Naive thymus-derived CD8-positive, alpha-beta T cell (primary cell): ENCODE results near the gene ASAP2. TPM values are rescaled to one million over a fixed set of nuclear protein-coding genes. Genes with fewer than 3 reads are reported as not detected.
A peak's percentile ranks its signal among the peaks of the same experiment; 100 is the strongest.

Experiments
- ATAC-seq, 2 donors: fragments of 150-1000 bp; cut with Tn5 transposase in 1 of 2; sonication (Bioruptor Pico), chemical (Tn5 transposase) in 1 of 2; 1 replicate in 1 of 2; 2 replicates in 1 of 2; pipeline ENCODE4 v1.10.0; 2021; ENCODE audit warnings: mild to moderate bottlenecking in 2 of 2, moderate library complexity in 2 of 2
- POLR2A ChIA-PET: fragments of 350-600 bp; sonication (Branson Sonifier 250); formaldehyde crosslinking; loops from one replicate; lab custom pipeline; 2021; ENCODE audit warnings: antibody characterized with exemption; lab: Charles Lee
- DNase-seq, 10 donors: peaks; one replicate each; pipeline versions ENCODE4 v3.0.0 to v3.0.0-alpha.2; 2020 to 2022
- H3K27ac Mint-ChIP-seq, 10 donors: one replicate each; pipeline ENCODE4 v1.8.0; 2020 to 2022; ENCODE audit warnings: mild to moderate bottlenecking in 10 of 10, mixed read lengths in 10 of 10, moderate library complexity in 4 of 10, inconsistent platforms in 1 of 10
- H3K27me3 Mint-ChIP-seq, 5 donors: one replicate each; pipeline ENCODE4 v1.8.0; 2021 to 2022; ENCODE audit warnings: mixed read lengths in 5 of 5
- H3K36me3 Mint-ChIP-seq, 3 donors: one replicate each; pipeline ENCODE4 v1.8.0; 2020 to 2022; ENCODE audit warnings: mixed read lengths in 3 of 3, mild to moderate bottlenecking in 2 of 3, inconsistent platforms in 1 of 3
- H3K4me1 Mint-ChIP-seq, 4 donors: one replicate each; pipeline ENCODE4 v1.8.0; 2021 to 2022; ENCODE audit warnings: mixed read lengths in 4 of 4
- H3K4me3 Mint-ChIP-seq, 10 donors: one replicate each; pipeline ENCODE4 v1.8.0; 2020 to 2022; ENCODE audit warnings: mild to moderate bottlenecking in 10 of 10, mixed read lengths in 10 of 10, moderate library complexity in 6 of 10, inconsistent platforms in 1 of 10
- H3K9me3 Mint-ChIP-seq, 9 donors: one replicate each; pipeline ENCODE4 v1.8.0; 2020 to 2022; ENCODE audit warnings: mixed read lengths in 9 of 9, mild to moderate bottlenecking in 3 of 9, inconsistent platforms in 1 of 9, moderate library complexity in 1 of 9
- polyA plus RNA-seq, 3 donors: library from polyadenylated mRNA; unstranded; fragments of 300-500 nt; fragmentation: Illumina TruSeq; gene quantifications; one replicate each; pipeline ENCODE4 v1.2.3, GENCODE V29; 2021
- total RNA-seq, 8 experiments: library from RNA in 2 of 8; stranded (reverse) in 2 of 8; gene quantifications; one replicate each; pipeline ENCODE4 v1.2.3 and lab custom pipeline; 2021 to 2026

The ASAP2 gene
- total and polyA plus RNA-seq, 5 experiments from 2014 or later = not detected

- H3K9me3 Mint-ChIP-seq = no peaks in the 10 kb centered on the region
- DNase-seq (no peak), ATAC-seq (no peak)
- H3K27me3 Mint-ChIP-seq = peaks cover 7 to 50% (median 10%) of the 10 kb centered on the region in 5 donors
- POLR2A ChIA-PET = no interaction called here
- H3K4me3 Mint-ChIP-seq = no peak overlapping the region
- H3K36me3 Mint-ChIP-seq = no peaks in the 10 kb centered on the region
- no peak overlapping the region for H3K27ac Mint-ChIP-seq
- H3K4me1 Mint-ChIP-seq = peaks cover 0 to 5% (median 0%) of the 10 kb centered on the region in 4 donors
Measured at GRCh38 chr2:9169349-9170107, 37.1 kb upstream of the ASAP2 start.

DNA sequence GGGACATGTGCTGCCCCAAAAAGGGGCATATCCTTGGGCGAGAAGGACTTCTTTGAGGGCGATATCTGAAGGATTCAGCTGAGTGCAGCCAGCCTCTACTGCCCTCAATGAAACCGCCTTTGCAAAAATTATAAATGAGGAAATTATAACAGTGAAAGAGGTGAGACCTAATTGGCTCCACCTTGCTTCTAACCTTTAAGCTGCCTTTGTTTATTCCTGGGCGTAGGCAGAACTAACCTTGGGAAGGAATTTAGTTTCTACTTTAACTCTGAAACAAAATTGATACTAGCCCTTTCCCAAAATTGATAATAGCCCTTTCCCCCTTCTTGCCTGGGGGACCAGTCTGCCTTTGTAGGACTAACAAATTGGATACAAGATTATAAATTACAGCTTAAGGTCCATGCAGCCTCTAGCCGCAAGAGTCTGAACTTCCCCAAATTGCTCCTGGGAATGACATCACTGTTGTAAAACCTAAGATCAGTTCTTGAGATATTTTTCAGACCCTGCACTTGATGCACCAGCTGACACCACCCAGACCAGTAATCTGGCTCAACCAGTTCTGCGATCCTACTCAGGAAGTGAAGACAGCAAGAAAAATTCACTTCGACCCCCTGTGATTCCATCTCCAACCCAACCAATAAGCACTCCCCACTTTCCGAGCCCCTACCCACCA, 36.0 kb upstream of the ASAP2 start:
- peaks cover 0 to 5% (median 0%) of the 10 kb centered on the region in 4 donors for H3K4me1 Mint-ChIP-seq
- H3K27ac Mint-ChIP-seq = peak overlapping the region in 1 of 10 donors; percentile 34
- ATAC-seq (no peak), DNase-seq (no peak)
- H3K27me3 Mint-ChIP-seq = peaks cover 7 to 55% (median 10%) of the 10 kb centered on the region in 5 donors
- H3K36me3 Mint-ChIP-seq = no peaks in the 10 kb centered on the region
- POLR2A ChIA-PET = no interaction called here
- no peaks in the 10 kb centered on the region for H3K9me3 Mint-ChIP-seq
- H3K4me3 Mint-ChIP-seq = no peak overlapping the region

GRCh38 chr2:9174771-9175437, 31.7 kb upstream of the ASAP2 start:
- Mint-ChIP-seq H3K27me3 (peaks cover 3 to 41% (median 5%) of the 10 kb centered on the region in 5 donors), H3K4me3 (no peak overlapping the region)

DNA sequence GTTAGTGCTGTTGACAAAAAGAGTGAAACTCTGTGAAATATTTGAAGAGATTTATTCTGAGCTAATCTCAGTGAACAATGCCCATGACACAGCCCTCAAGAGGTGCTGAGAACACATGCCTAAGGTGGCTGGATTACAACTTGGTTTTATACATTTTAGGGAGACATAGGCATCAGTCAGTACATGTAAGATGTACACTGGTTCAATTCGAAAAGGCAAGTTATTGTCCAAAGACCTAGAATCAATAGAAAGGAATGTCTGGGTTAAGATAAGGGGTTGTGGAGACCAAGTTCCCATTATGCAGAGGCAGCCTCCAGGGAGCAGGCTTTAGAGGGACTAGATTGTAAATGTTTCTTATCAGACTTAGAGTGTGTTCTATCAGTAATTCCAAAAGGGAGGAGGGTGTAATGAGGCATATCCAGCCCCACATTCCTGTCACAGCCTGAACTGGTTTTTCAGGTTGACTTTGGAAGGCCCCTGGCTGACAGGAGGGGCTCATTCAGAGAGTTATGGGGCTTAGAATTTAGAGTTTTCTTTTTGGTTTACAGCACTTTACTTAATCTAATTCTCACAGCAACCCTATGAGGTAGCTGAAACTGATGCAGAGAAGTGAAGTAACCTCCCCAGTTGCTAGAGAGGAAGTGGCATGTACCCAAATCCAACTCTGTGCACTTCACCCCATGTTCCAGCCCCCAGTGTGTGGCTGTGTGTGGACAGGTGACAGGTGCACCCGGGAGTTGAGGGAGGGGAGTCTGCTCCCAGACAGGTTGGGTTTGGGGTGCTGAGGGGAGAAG, 28.3 kb upstream of the ASAP2 start:
- Mint-ChIP-seq H3K36me3 (peaks cover 0 to 4% (median 3%) of the 10 kb centered on the region in 3 donors), H3K4me1 (peaks cover 0 to 1% (median 0%) of the 10 kb centered on the region in 4 donors), H3K9me3 (peaks cover 0 to 18% (median 2%) of the 10 kb centered on the region in 9 donors), H3K4me3 (no peak overlapping the region), H3K27me3 (peaks cover 6 to 36% (median 13%) of the 10 kb centered on the region in 5 donors), H3K27ac (no peak overlapping the region)
- ATAC-seq (no peak), DNase-seq (no peak)
- POLR2A ChIA-PET = interaction anchor here (0.8 kb wide), 1 partner anchor 1590 kb away, joined by 7 read pairs; no protein-coding TSS in a partner anchor

More at GRCh38 chr2:9174771-9175437, 31.7 kb upstream of the ASAP2 start:
- Mint-ChIP-seq H3K36me3 (no peaks in the 10 kb centered on the region), H3K9me3 (peaks cover 0 to 3% (median 0%) of the 10 kb centered on the region in 9 donors), H3K27ac (no peak overlapping the region), H3K4me1 (no peaks in the 10 kb centered on the region)
- no peak for ATAC-seq
- POLR2A ChIA-PET = no interaction called here
- no peak for DNase-seq

GRCh38 chr2:9178904-9179571, 27.6 kb upstream of the ASAP2 start:
- H3K9me3 Mint-ChIP-seq = peaks cover 0 to 18% (median 2%) of the 10 kb centered on the region in 9 donors
- peaks cover 6 to 40% (median 16%) of the 10 kb centered on the region in 5 donors for H3K27me3 Mint-ChIP-seq
- peaks cover 0 to 4% (median 0%) of the 10 kb centered on the region in 4 donors for H3K4me1 Mint-ChIP-seq
- ATAC-seq (no peak), DNase-seq (no peak)
- H3K27ac Mint-ChIP-seq = no peak overlapping the region
- H3K4me3 Mint-ChIP-seq = no peak overlapping the region
- peaks cover 0 to 4% (median 3%) of the 10 kb centered on the region in 3 donors for H3K36me3 Mint-ChIP-seq
- POLR2A ChIA-PET = no interaction called here

- POLR2A ChIA-PET = no interaction called here
- DNase-seq (no peak), ATAC-seq (no peak)
- Mint-ChIP-seq H3K36me3 (peaks cover 0 to 4% (median 3%) of the 10 kb centered on the region in 3 donors), H3K27ac (no peak overlapping the region), H3K4me1 (peaks cover 0 to 4% (median 0%) of the 10 kb centered on the region in 4 donors), H3K4me3 (no peak overlapping the region), H3K9me3 (peaks cover 0 to 18% (median 2%) of the 10 kb centered on the region in 9 donors), H3K27me3 (peaks cover 6 to 37% (median 17%) of the 10 kb centered on the region in 5 donors)
Measured at GRCh38 chr2:9179572-9180201, 26.9 kb upstream of the ASAP2 start.

- Mint-ChIP-seq H3K4me1 (peaks cover 0 to 4% (median 0%) of the 10 kb centered on the region in 4 donors), H3K36me3 (peaks cover 0 to 4% (median 3%) of the 10 kb centered on the region in 3 donors), H3K4me3 (no peak overlapping the region), H3K27me3 (peaks cover 6 to 34% (median 17%) of the 10 kb centered on the region in 5 donors), H3K9me3 (peaks cover 0 to 18% (median 2%) of the 10 kb centered on the region in 9 donors), H3K27ac (no peak overlapping the region)
- POLR2A ChIA-PET = no interaction called here
- ATAC-seq = no peak
- DNase-seq = no peak
Measured at GRCh38 chr2:9184361-9184760, 22.3 kb upstream of the ASAP2 start.

- no peak for DNase-seq
- no peaks in the 10 kb centered on the region for H3K36me3 Mint-ChIP-seq
- H3K27me3 Mint-ChIP-seq = peaks cover 1 to 17% (median 9%) of the 10 kb centered on the region in 5 donors
- H3K27ac Mint-ChIP-seq = no peak overlapping the region
- peaks cover 0 to 4% (median 0%) of the 10 kb centered on the region in 4 donors for H3K4me1 Mint-ChIP-seq
- POLR2A ChIA-PET = no interaction called here
- ATAC-seq = no peak
- no peak overlapping the region for H3K4me3 Mint-ChIP-seq
- peaks cover 0 to 2% (median 0%) of the 10 kb centered on the region in 9 donors for H3K9me3 Mint-ChIP-seq
Measured at GRCh38 chr2:9187620-9188214, 18.9 kb upstream of the ASAP2 start.

DNA sequence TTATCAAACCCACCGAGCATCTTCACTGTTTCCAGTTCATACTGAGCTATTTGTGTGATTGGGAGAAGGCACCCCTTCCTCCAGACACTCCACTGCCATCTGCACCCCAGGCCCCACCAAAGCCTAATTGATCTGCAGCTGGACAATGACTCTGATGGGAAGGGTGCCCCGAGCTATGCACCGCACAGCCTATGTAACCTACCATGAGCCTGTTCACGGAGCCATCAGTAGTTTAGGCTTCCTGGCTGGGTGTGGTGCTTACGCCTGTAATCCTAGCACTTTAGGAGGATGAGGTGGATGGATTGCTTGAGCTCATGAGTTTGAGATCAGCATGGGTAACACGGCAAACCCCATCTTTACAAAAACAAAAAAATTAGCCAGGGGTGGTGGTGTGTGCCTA, 17.8 kb upstream of the ASAP2 start:
- H3K36me3 Mint-ChIP-seq = no peaks in the 10 kb centered on the region
- no peaks in the 10 kb centered on the region for H3K9me3 Mint-ChIP-seq
- H3K4me3 Mint-ChIP-seq = no peak overlapping the region
- H3K4me1 Mint-ChIP-seq = no peaks in the 10 kb centered on the region
- H3K27ac Mint-ChIP-seq = no peak overlapping the region
- peaks cover 1 to 11% (median 5%) of the 10 kb centered on the region in 5 donors for H3K27me3 Mint-ChIP-seq
- POLR2A ChIA-PET = no interaction called here
- DNase-seq = no peak
- no peak for ATAC-seq

GRCh38 chr2:9189901-9190300, 16.7 kb upstream of the ASAP2 start:
- Mint-ChIP-seq H3K4me1 (no peaks in the 10 kb centered on the region), H3K9me3 (no peaks in the 10 kb centered on the region), H3K4me3 (no peak overlapping the region), H3K27ac (no peak overlapping the region), H3K27me3 (peaks cover 0 to 4% (median 1%) of the 10 kb centered on the region in 5 donors), H3K36me3 (no peaks in the 10 kb centered on the region)
- DNase-seq = no peak
- POLR2A ChIA-PET = no interaction called here
- ATAC-seq = no peak

- no peaks in the 10 kb centered on the region for H3K4me1 Mint-ChIP-seq
- H3K27ac Mint-ChIP-seq = no peak overlapping the region
- no peak overlapping the region for H3K4me3 Mint-ChIP-seq
- POLR2A ChIA-PET = no interaction called here
- peaks cover 0 to 5% (median 1%) of the 10 kb centered on the region in 5 donors for H3K27me3 Mint-ChIP-seq
- ATAC-seq (no peak), DNase-seq (no peak)
- no peaks in the 10 kb centered on the region for H3K36me3 Mint-ChIP-seq
- H3K9me3 Mint-ChIP-seq = no peaks in the 10 kb centered on the region
Measured at GRCh38 chr2:9191041-9191481, 15.6 kb upstream of the ASAP2 start.
